Chondrocyte (in vitro differentiated cells): ENCODE data around the gene INPP4A. TPM values are rescaled to one million over a fixed set of nuclear protein-coding genes. Genes with fewer than 3 reads are reported as not detected.
A peak's percentile ranks its signal among the peaks of the same experiment; 100 is the strongest.

Experiments
- DNase-seq: peaks from one replicate; pipeline ENCODE4 v3.0.0; 2021; ENCODE audit warnings: mixed read lengths, low spot score
- H3K27ac Mint-ChIP-seq: one replicate; pipeline ENCODE4 v1.8.0; 2021; ENCODE audit warnings: mild to moderate bottlenecking, moderate library complexity, mixed read lengths; ENCODE audit not compliant: unreplicated experiment
- H3K27me3 Mint-ChIP-seq: 2 replicates; pipeline ENCODE4 v1.8.0; 2021; ENCODE audit warnings: low read depth, mixed read lengths
- H3K36me3 Mint-ChIP-seq: 2 replicates; pipeline ENCODE4 v1.8.0; 2021; ENCODE audit warnings: low read depth, mixed read lengths
- H3K4me1 Mint-ChIP-seq: 2 replicates; pipeline ENCODE4 v1.8.0; 2021; ENCODE audit warnings: low read depth, mild to moderate bottlenecking, mixed read lengths
- H3K4me3 Mint-ChIP-seq: one replicate; pipeline ENCODE4 v1.8.0; 2021; ENCODE audit warnings: mild to moderate bottlenecking, moderate library complexity, mixed read lengths; ENCODE audit not compliant: unreplicated experiment
- H3K9me3 Mint-ChIP-seq: 2 replicates; pipeline ENCODE4 v1.8.0; 2021; ENCODE audit warnings: low read depth, mixed read lengths
- CTCF ChIP-seq: fragments of 200-600 bp; sonication (generic); IDR thresholded peaks from 2 replicates; pipeline ENCODE4 v1.5.0; 2021; ENCODE audit warnings: antibody characterized with exemption, mild to moderate bottlenecking, moderate library complexity
- total RNA-seq: library from RNA; stranded (reverse); gene quantifications from 3 replicates; pipeline ENCODE4 v1.2.1, GENCODE V29; 2021

Gene INPP4A
- total RNA-seq, 1 donor from 2014 or later = 26.1 TPM

GRCh38 chr2:98487101-98487805 is 42.6 kb downstream of the INPP4A start:
- no peak overlapping the region for H3K27ac Mint-ChIP-seq
- TF ChIP-seq CTCF = no peak

GRCh38 chr2:98487806-98488189 is 43.1 kb downstream of the INPP4A start:
- no peak for DNase-seq

More at GRCh38 chr2:98487101-98487805, 42.6 kb downstream of the INPP4A start:
- Mint-ChIP-seq H3K36me3 (no peaks in the 10 kb centered on the region), H3K9me3 (no peaks in the 10 kb centered on the region), H3K27me3 (no peaks in the 10 kb centered on the region), H3K4me1 (peaks cover 28% of the 10 kb centered on the region), H3K4me3 (no peak overlapping the region)
- no peak for DNase-seq

GRCh38 chr2:98488252-98488651 is 43.6 kb downstream of the INPP4A start:
- Mint-ChIP-seq H3K4me3 (no peak overlapping the region), H3K36me3 (no peaks in the 10 kb centered on the region), H3K9me3 (no peaks in the 10 kb centered on the region), H3K27ac (no peak overlapping the region), H3K27me3 (no peaks in the 10 kb centered on the region), H3K4me1 (peaks cover 28% of the 10 kb centered on the region)
- no peak for DNase-seq
- TF ChIP-seq CTCF = peak; percentile 25

More at GRCh38 chr2:98487806-98488189, 43.1 kb downstream of the INPP4A start:
- no peak overlapping the region for H3K27ac Mint-ChIP-seq
- no peaks in the 10 kb centered on the region for H3K9me3 Mint-ChIP-seq
- peak; percentile 66 for TF ChIP-seq CTCF
- H3K36me3 Mint-ChIP-seq = no peaks in the 10 kb centered on the region
- H3K4me3 Mint-ChIP-seq = no peak overlapping the region
- H3K27me3 Mint-ChIP-seq = no peaks in the 10 kb centered on the region
- peaks cover 28% of the 10 kb centered on the region for H3K4me1 Mint-ChIP-seq

GRCh38 chr2:98489486-98489885 is 44.8 kb downstream of the INPP4A start:
- TF ChIP-seq CTCF = no peak
- H3K4me3 Mint-ChIP-seq = no peak overlapping the region
- no peaks in the 10 kb centered on the region for H3K27me3 Mint-ChIP-seq
- no peaks in the 10 kb centered on the region for H3K36me3 Mint-ChIP-seq
- H3K27ac Mint-ChIP-seq = no peak overlapping the region
- H3K9me3 Mint-ChIP-seq = no peaks in the 10 kb centered on the region
- no peak for DNase-seq
- peaks cover 28% of the 10 kb centered on the region for H3K4me1 Mint-ChIP-seq

- TF ChIP-seq CTCF = no peak
- Mint-ChIP-seq H3K4me1 (peaks cover 26% of the 10 kb centered on the region), H3K27me3 (no peaks in the 10 kb centered on the region), H3K27ac (no peak overlapping the region), H3K4me3 (no peak overlapping the region), H3K9me3 (no peaks in the 10 kb centered on the region), H3K36me3 (no peaks in the 10 kb centered on the region)
- DNase-seq = peak; percentile 41
Measured at GRCh38 chr2:98489971-98490962, 45.6 kb downstream of the INPP4A start.
